Measurements from ENCODE around the gene CENPX. TPM values are rescaled to one million over a fixed set of nuclear protein-coding genes. Genes with fewer than 3 reads are reported as not detected.

CENPX gene
- total and polyA plus RNA-seq, 2 of the 13 experiments (the other 11 are each of a cell fraction or from before 2014, with no cell fraction given): 92.7 to 170 TPM

GRCh38 chr17:82023447-82024241 is 966 bp upstream of the CENPX start (continued):
- TF ChIP-seq BRF2 (CRISPR knock-in tag; IDR thresholded peaks at IDR 0.05) (peak; percentile 82; the same call in 1 of the 2 replicates), RBM22 (optimal IDR thresholded peaks at IDR 0.05; ENCODE audit: low read length) (no peak), ZBTB10 (CRISPR knock-in tag; IDR thresholded peaks at IDR 0.05; ENCODE audit: borderline replicate concordance) (no peak), ZFP36L1 (CRISPR knock-in tag; IDR thresholded peaks at IDR 0.05) (no peak), MYPOP (CRISPR knock-in tag; IDR thresholded peaks at IDR 0.05) (peak; percentile 78; the same call in 1 of the 2 replicates), PRMT3 (CRISPR knock-in tag; IDR thresholded peaks at IDR 0.05; ENCODE audit: borderline replicate concordance, low read depth) (0 out of 2 replicates have a peak, but pooled peaks have one; percentile 34), GRHL1 (CRISPR knock-in tag; conservative IDR thresholded peaks at IDR 0.05) (no peak), BRD4 (CRISPR knock-in tag; IDR thresholded peaks at IDR 0.05) (peak; percentile 38; the same call in 1 of the 2 replicates), ZNF337 (CRISPR knock-in tag; IDR thresholded peaks at IDR 0.05; ENCODE audit: borderline replicate concordance, low read depth) (no peak), ZNF20 (CRISPR knock-in tag; IDR thresholded peaks at IDR 0.05) (no peak), SOX5 (CRISPR knock-in tag; IDR thresholded peaks at IDR 0.05; ENCODE audit: borderline replicate concordance) (no peak), ZSCAN21 (CRISPR knock-in tag; IDR thresholded peaks at IDR 0.05; ENCODE audit: borderline replicate concordance) (peak; percentile 52; the same call in 1 of the 2 replicates), CHD4 (IDR thresholded peaks at IDR 0.05; ENCODE audit: borderline replicate concordance, low read length) (no peak), MXD3 (CRISPR knock-in tag; IDR thresholded peaks at IDR 0.05) (peak; percentile 56), SUZ12 (IDR thresholded peaks at IDR 0.05; ENCODE audit: low read depth, low read length) (no peak), MTA3 (CRISPR knock-in tag; IDR thresholded peaks at IDR 0.05) (no peak), ZMYM2 (CRISPR knock-in tag; IDR thresholded peaks at IDR 0.05) (no peak), ZNF18 (CRISPR knock-in tag; IDR thresholded peaks at IDR 0.05; ENCODE audit: insufficient replicate concordance) (no peak), ZNF530 (CRISPR knock-in tag; IDR thresholded peaks at IDR 0.05; ENCODE audit: low read depth) (no peak), SMARCC2 (IDR thresholded peaks at IDR 0.05) (no peak)

All from HepG2 (cell line).